HepG2 (cell line): ENCODE measurements around the gene KLHL11.

ENCODE experiments used
- NFKB2 ChIP-seq: sonication (generic); formaldehyde crosslinking; IDR thresholded peaks from 2 replicates; pipeline ENCODE4 v1.4.0; 2020; ENCODE audit warnings: missing genetic modification reagents, borderline replicate concordance
- SIN3B ChIP-seq: fragments of 150-350 bp; IDR thresholded peaks from 2 replicates; pipeline ENCODE4 v1.6.1; 2014; ENCODE audit warnings: low read length
- YEATS4 ChIP-seq: sonication (generic); formaldehyde crosslinking; IDR thresholded peaks from 2 replicates; pipeline ENCODE4 v1.4.0; 2020; ENCODE audit warnings: missing genetic modification reagents, borderline replicate concordance
- ZNF441 ChIP-seq: sonication (generic); formaldehyde crosslinking; IDR thresholded peaks from 2 replicates; pipeline ENCODE4 v1.7.0; 2021; ENCODE audit warnings: missing genetic modification reagents, borderline replicate concordance
- TF ChIP-seq, protein P1 (sequence below): sonication (generic); formaldehyde crosslinking; IDR thresholded peaks from 2 replicates; pipeline ENCODE4 v1.5.1; 2020; ENCODE audit warnings: mild to moderate bottlenecking, missing genetic modification reagents, moderate library complexity

DNA sequence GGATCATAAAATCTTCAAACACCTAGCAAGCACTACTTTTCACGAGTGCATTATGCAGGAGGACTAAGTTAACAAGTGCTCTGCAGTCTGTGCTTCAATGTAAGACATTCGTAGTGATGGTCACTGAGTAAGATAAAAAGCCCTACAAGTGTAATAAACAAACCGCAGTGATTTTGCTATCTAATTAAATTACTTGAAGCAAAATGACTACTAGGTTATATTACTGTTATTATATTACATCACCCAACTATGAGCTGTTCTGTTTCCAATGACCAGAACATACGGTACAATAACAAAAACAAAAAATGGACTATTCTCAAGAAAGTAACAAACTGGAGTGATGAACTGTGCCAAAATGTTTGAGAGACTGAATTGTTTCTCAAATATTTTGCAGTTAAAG, 16.4 kb downstream of the KLHL11 start:
- TF ChIP-seq NFKB2 (CRISPR knock-in tag) (no peak), ZNF441 (no peak), SIN3B (no peak), YEATS4 (CRISPR knock-in tag) (no peak)
- TF ChIP-seq, protein P1, sequence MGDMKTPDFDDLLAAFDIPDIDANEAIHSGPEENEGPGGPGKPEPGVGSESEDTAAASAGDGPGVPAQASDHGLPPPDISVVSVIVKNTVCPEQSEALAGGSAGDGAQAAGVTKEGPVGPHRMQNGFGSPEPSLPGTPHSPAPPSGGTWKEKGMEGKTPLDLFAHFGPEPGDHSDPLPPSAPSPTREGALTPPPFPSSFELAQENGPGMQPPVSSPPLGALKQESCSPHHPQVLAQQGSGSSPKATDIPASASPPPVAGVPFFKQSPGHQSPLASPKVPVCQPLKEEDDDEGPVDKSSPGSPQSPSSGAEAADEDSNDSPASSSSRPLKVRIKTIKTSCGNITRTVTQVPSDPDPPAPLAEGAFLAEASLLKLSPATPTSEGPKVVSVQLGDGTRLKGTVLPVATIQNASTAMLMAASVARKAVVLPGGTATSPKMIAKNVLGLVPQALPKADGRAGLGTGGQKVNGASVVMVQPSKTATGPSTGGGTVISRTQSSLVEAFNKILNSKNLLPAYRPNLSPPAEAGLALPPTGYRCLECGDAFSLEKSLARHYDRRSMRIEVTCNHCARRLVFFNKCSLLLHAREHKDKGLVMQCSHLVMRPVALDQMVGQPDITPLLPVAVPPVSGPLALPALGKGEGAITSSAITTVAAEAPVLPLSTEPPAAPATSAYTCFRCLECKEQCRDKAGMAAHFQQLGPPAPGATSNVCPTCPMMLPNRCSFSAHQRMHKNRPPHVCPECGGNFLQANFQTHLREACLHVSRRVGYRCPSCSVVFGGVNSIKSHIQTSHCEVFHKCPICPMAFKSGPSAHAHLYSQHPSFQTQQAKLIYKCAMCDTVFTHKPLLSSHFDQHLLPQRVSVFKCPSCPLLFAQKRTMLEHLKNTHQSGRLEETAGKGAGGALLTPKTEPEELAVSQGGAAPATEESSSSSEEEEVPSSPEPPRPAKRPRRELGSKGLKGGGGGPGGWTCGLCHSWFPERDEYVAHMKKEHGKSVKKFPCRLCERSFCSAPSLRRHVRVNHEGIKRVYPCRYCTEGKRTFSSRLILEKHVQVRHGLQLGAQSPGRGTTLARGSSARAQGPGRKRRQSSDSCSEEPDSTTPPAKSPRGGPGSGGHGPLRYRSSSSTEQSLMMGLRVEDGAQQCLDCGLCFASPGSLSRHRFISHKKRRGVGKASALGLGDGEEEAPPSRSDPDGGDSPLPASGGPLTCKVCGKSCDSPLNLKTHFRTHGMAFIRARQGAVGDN (CRISPR knock-in tag), result no peak
